Measurements from ENCODE around the gene SCAND1.
"Not testable (repeated sequence)": the region's sequence is repeated elsewhere in the genome, so short reads cannot be mapped to it uniquely, and the experiment has no call there.

GRCh38 chr20:35952080-35952479, 2.2 kb downstream of the SCAND1 start:
- TF ChIP-seq, protein P1, sequence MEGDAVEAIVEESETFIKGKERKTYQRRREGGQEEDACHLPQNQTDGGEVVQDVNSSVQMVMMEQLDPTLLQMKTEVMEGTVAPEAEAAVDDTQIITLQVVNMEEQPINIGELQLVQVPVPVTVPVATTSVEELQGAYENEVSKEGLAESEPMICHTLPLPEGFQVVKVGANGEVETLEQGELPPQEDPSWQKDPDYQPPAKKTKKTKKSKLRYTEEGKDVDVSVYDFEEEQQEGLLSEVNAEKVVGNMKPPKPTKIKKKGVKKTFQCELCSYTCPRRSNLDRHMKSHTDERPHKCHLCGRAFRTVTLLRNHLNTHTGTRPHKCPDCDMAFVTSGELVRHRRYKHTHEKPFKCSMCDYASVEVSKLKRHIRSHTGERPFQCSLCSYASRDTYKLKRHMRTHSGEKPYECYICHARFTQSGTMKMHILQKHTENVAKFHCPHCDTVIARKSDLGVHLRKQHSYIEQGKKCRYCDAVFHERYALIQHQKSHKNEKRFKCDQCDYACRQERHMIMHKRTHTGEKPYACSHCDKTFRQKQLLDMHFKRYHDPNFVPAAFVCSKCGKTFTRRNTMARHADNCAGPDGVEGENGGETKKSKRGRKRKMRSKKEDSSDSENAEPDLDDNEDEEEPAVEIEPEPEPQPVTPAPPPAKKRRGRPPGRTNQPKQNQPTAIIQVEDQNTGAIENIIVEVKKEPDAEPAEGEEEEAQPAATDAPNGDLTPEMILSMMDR (IDR thresholded peaks at IDR 0.05) = not testable (repeated sequence)
- not testable (repeated sequence) for TF ChIP-seq POLR2A (IDR thresholded peaks at IDR 0.05)
